Nephron (organoid): Measurements from ENCODE around the gene ANKRD29.
A peak's percentile ranks its signal among the peaks of the same experiment; 100 is the strongest.

Experiments
- H3K27ac Mint-ChIP-seq, 3 experiments: 2 replicates each; pipeline ENCODE4 v1.8.0; 2020; ENCODE audit warnings: mixed read lengths in 3 of 3, mild to moderate bottlenecking in 2 of 3, moderate library complexity in 1 of 3
- H3K27me3 Mint-ChIP-seq: 2 replicates; pipeline ENCODE4 v1.8.0; 2021; ENCODE audit warnings: low read depth, mild to moderate bottlenecking, moderate library complexity, mixed read lengths
- H3K36me3 Mint-ChIP-seq: 2 replicates; pipeline ENCODE4 v1.8.0; 2020; ENCODE audit warnings: low read depth, mixed read lengths
- H3K4me1 Mint-ChIP-seq: 2 replicates; pipeline ENCODE4 v1.8.0; 2020; ENCODE audit warnings: mixed read lengths
- H3K4me3 Mint-ChIP-seq, 3 experiments: 2 replicates each; pipeline ENCODE4 v1.8.0; 2020; ENCODE audit warnings: mild to moderate bottlenecking in 3 of 3, mixed read lengths in 3 of 3, moderate library complexity in 2 of 3
- H3K9me3 Mint-ChIP-seq: 2 replicates; pipeline ENCODE4 v1.8.0; 2020; ENCODE audit warnings: mixed read lengths
- CTCF ChIP-seq, 3 experiments: fragments of 200-600 bp; sonication (generic); IDR thresholded peaks; one replicate each; pipeline ENCODE4 v1.5.0; 2021; ENCODE audit warnings: antibody characterized with exemption in 3 of 3; ENCODE audit not compliant: unreplicated experiment in 3 of 3

ANKRD29 gene

GRCh38 chr18:23671564-23671963 lies 8.9 kb upstream of the ANKRD29 start:
- no peak for TF ChIP-seq CTCF (IDR thresholded peaks at IDR 0.05; ENCODE audit: unreplicated experiment in 3 of 3)
- peaks cover 32% of the 10 kb centered on the region for H3K27me3 Mint-ChIP-seq
- H3K9me3 Mint-ChIP-seq = peaks cover 2% of the 10 kb centered on the region
- H3K36me3 Mint-ChIP-seq = no peaks in the 10 kb centered on the region
- H3K27ac Mint-ChIP-seq = no peak overlapping the region
- no peaks in the 10 kb centered on the region for H3K4me1 Mint-ChIP-seq
- H3K4me3 Mint-ChIP-seq = no peak overlapping the region

DNA sequence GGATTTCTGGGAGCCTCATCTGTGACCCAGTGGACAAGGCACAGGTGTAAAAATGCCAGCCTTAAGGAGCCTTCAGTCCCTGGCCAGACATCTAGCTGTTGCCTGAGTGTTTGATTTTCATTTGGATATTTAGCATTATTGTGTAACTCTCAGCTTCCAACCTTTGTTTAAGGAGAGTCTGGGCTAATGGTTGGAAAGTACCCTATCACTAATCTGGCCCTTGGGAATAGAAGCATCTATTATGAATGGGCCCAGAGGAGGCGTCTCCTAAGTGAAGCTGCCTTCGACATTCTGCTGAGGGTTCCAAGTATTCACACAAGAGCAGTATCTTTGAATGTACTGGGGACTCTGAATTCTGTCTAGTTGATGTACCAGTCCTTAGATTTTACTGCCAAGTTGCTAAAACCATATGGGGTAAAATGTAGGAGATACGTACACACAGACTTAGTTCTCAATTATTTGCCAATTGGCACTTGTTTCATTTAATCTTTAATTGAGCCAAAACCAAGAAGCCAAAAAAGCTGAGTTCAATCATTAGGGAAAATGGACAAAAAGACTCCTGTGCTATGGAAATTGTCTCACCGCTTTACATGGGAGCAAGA lies 7.2 kb upstream of the ANKRD29 start:
- no peak for TF ChIP-seq CTCF (IDR thresholded peaks at IDR 0.05; ENCODE audit: unreplicated experiment in 3 of 3)
- no peaks in the 10 kb centered on the region for H3K4me1 Mint-ChIP-seq
- H3K27ac Mint-ChIP-seq = no peak overlapping the region
- H3K9me3 Mint-ChIP-seq = peaks cover 2% of the 10 kb centered on the region
- H3K27me3 Mint-ChIP-seq = peaks cover 46% of the 10 kb centered on the region
- no peak overlapping the region for H3K4me3 Mint-ChIP-seq
- no peaks in the 10 kb centered on the region for H3K36me3 Mint-ChIP-seq

DNA sequence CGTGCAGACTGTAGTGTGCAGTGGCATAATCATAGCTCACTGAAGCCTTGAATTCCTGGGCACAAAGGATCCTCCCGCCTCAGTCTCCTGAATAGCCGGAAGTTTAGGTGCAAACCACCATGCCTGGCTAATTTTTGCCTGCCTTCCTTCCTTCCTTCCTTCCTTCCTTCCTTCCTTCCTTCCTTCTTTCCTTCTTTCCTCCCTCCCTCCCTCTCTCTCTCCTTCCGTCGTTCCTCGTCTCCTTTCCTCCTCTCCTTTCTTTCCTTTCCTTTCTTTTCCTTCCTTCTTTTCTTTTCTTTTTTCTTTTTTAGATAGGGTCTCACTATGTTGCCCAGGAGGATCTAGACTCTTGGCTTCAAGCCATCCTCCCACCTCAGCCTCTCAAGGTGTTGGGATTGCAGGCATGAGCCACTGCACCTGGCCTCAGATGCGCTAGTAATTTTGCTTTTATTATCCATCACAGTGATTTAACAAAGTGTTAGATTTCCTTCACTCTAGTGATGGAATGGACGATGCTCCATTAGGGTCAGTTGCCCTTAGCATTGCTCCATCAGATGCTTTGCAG lies 6.6 kb upstream of the ANKRD29 start:
- peaks cover 52% of the 10 kb centered on the region for H3K27me3 Mint-ChIP-seq

GRCh38 chr18:23668731-23669130 lies 6.0 kb upstream of the ANKRD29 start:
- H3K27me3 Mint-ChIP-seq = peaks cover 51% of the 10 kb centered on the region
- no peak overlapping the region for H3K27ac Mint-ChIP-seq
- no peak overlapping the region for H3K4me3 Mint-ChIP-seq
- H3K9me3 Mint-ChIP-seq = peaks cover 2% of the 10 kb centered on the region
- H3K4me1 Mint-ChIP-seq = no peaks in the 10 kb centered on the region
- no peaks in the 10 kb centered on the region for H3K36me3 Mint-ChIP-seq
- no peak for TF ChIP-seq CTCF (IDR thresholded peaks at IDR 0.05; ENCODE audit: unreplicated experiment in 3 of 3)

More for the DNA sequence above, 6.6 kb upstream of the ANKRD29 start:
- H3K27ac Mint-ChIP-seq = no peak overlapping the region
- no peaks in the 10 kb centered on the region for H3K4me1 Mint-ChIP-seq
- TF ChIP-seq CTCF (IDR thresholded peaks at IDR 0.05; ENCODE audit: unreplicated experiment in 3 of 3) = no peak
- no peaks in the 10 kb centered on the region for H3K36me3 Mint-ChIP-seq
- H3K9me3 Mint-ChIP-seq = peaks cover 2% of the 10 kb centered on the region
- H3K4me3 Mint-ChIP-seq = no peak overlapping the region

DNA sequence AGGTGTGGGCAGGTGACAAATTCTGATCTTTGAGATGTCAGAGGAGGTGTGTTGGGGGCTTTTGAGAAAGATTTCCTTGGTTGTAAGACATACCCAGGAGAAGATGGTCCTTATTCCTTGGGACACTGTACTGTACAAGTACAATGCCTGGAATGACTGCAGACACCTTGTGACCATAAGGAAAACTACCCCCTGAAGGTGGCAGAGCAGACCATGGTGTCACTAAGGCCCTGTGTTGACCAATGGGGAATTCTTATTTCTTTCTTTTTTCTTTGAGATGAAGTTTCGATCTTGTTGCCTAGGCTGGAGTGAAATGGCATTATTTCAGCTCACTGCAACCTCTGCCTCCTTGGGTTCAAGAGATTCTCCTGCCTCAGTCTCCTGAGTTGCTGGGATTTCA lies 4.4 kb upstream of the ANKRD29 start:
- Mint-ChIP-seq H3K4me3 (no peak overlapping the region), H3K36me3 (no peaks in the 10 kb centered on the region), H3K9me3 (peaks cover 2% of the 10 kb centered on the region), H3K27me3 (peaks cover 64% of the 10 kb centered on the region), H3K27ac (no peak overlapping the region), H3K4me1 (peaks cover 6% of the 10 kb centered on the region)
- TF ChIP-seq CTCF (IDR thresholded peaks at IDR 0.05; ENCODE audit: unreplicated experiment in 3 of 3) = no peak

- H3K4me3 Mint-ChIP-seq = peak overlapping the region in 1 of 3 experiments; percentile 0
- peaks cover 2% of the 10 kb centered on the region for H3K9me3 Mint-ChIP-seq
- H3K27me3 Mint-ChIP-seq = peaks cover 82% of the 10 kb centered on the region
- no peak overlapping the region for H3K27ac Mint-ChIP-seq
- peaks cover 11% of the 10 kb centered on the region for H3K4me1 Mint-ChIP-seq
- no peak for TF ChIP-seq CTCF (IDR thresholded peaks at IDR 0.05; ENCODE audit: unreplicated experiment in 3 of 3)
- no peaks in the 10 kb centered on the region for H3K36me3 Mint-ChIP-seq
Observed at GRCh38 chr18:23664674-23665073, 2.0 kb upstream of the ANKRD29 start.
